ENCODE measurements around the gene ANKRD16.
"Not testable (repeated sequence)": the region's sequence is repeated elsewhere in the genome, so short reads cannot be mapped to it uniquely, and the experiment has no call there.

The ANKRD16 gene

GRCh38 chr10:5835446-5836095 lies 54.1 kb downstream of the ANKRD16 start:
- no peak for DNase-seq (ENCODE audit: low read depth in 2 of 2)

GRCh38 chr10:5833814-5834213 lies 55.9 kb downstream of the ANKRD16 start:
- DNase-seq (ENCODE audit: low read depth in 2 of 2) = no peak

- DNase-seq (ENCODE audit: low read depth in 2 of 2) = no peak
Measured at GRCh38 chr10:5832946-5833345, 56.7 kb downstream of the ANKRD16 start.

GRCh38 chr10:5831446-5831782 lies 58.3 kb downstream of the ANKRD16 start:
- no peak for DNase-seq (ENCODE audit: low read depth in 2 of 2)

- DNase-seq (ENCODE audit: low read depth in 2 of 2) = no peak
Measured at GRCh38 chr10:5830629-5831445, 58.9 kb downstream of the ANKRD16 start.

- no peak for DNase-seq (ENCODE audit: low read depth in 2 of 2)
Measured at GRCh38 chr10:5829267-5829666, 60.4 kb downstream of the ANKRD16 start.

GRCh38 chr10:5828725-5829124 lies 61.0 kb downstream of the ANKRD16 start:
- no peak for DNase-seq (ENCODE audit: low read depth in 2 of 2)

- no peak for DNase-seq (ENCODE audit: low read depth in 2 of 2)
Measured at GRCh38 chr10:5827841-5828240, 61.9 kb downstream of the ANKRD16 start.

- not testable (repeated sequence) for DNase-seq (ENCODE audit: low read depth in 2 of 2)
Measured at GRCh38 chr10:5826511-5826910, 63.2 kb downstream of the ANKRD16 start.

- DNase-seq (ENCODE audit: low read depth in 2 of 2) = no peak
Measured at GRCh38 chr10:5818894-5819293, 70.8 kb downstream of the ANKRD16 start.

- no peak for DNase-seq (ENCODE audit: low read depth in 2 of 2)
Measured at GRCh38 chr10:5818048-5818331, 71.7 kb downstream of the ANKRD16 start.

- DNase-seq (ENCODE audit: low read depth in 2 of 2) = no peak
Measured at GRCh38 chr10:5817322-5818047, 72.2 kb downstream of the ANKRD16 start.

GRCh38 chr10:5816170-5816569 lies 73.5 kb downstream of the ANKRD16 start:
- DNase-seq (ENCODE audit: low read depth in 2 of 2) = no peak

GRCh38 chr10:5814110-5815107 lies 75.3 kb downstream of the ANKRD16 start:
- peak in 1 of 2 donors; percentile 22 for DNase-seq (ENCODE audit: low read depth in 2 of 2)

- DNase-seq (ENCODE audit: low read depth in 2 of 2) = peak; percentile 92 to 95
Measured at GRCh38 chr10:5813341-5814109, 76.2 kb downstream of the ANKRD16 start, which contains the start of gene GDI2. GDI2 (minus strand) TSS chr10:5813434; CDS start chr10:5813258, 176 bp downstream.

GRCh38 chr10:5813091-5813340 lies 76.7 kb downstream of the ANKRD16 start:
- DNase-seq (ENCODE audit: low read depth in 2 of 2) = peak in 1 of 2 donors; percentile 2

- peak in 1 of 2 donors; percentile 38 for DNase-seq (ENCODE audit: low read depth in 2 of 2)
Measured at GRCh38 chr10:5812283-5813090, 77.2 kb downstream of the ANKRD16 start.
